A673 (cell line): ENCODE data around the gene ARHGAP8. TPM values are rescaled to one million over a fixed set of nuclear protein-coding genes. Genes with fewer than 3 reads are reported as not detected.

Source experiments
- BruUV-seq: library from RNA; stranded (reverse); fragments of 400-500 nt; replicated peaks from 2 replicates; lab custom pipeline; 2021; lab: Mats Ljungman, UMichigan
- CTCF ChIA-PET: fragments of 300-600 bp; sonication (Branson Sonifier 250); formaldehyde crosslinking; loops from one replicate; lab custom pipeline; 2022; ENCODE audit warnings: antibody characterized with exemption; lab: Charles Lee
- POLR2A ChIA-PET: fragments of 300-600 bp; sonication (Branson Sonifier 250); formaldehyde crosslinking; loops from one replicate; lab custom pipeline; 2022; ENCODE audit warnings: antibody characterized with exemption; ENCODE audit not compliant: low non-redundant PET; lab: Charles Lee
- DNase-seq: peaks from one replicate; pipeline ENCODE4 v3.0.0-alpha.2; 2015; ENCODE audit warnings: low spot score
- H3K27ac ChIP-seq: fragments of 200-600 bp; sonication (generic); 2 replicates; pipeline ENCODE4 v1.5.1; 2016; ENCODE audit warnings: mixed run types, low read depth, mild to moderate bottlenecking, mixed read lengths, antibody characterized with exemption, low read length; ENCODE audit not compliant: poor library complexity, severe bottlenecking
- H3K27me3 ChIP-seq: fragments of 200-600 bp; sonication (generic); replicated peaks from 2 replicates; pipeline ENCODE4 v1.6.1; 2017; ENCODE audit warnings: mixed run types, low read depth, mild to moderate bottlenecking, mixed read lengths, antibody characterized with exemption, low read length; ENCODE audit not compliant: insufficient read depth, poor library complexity
- H3K36me3 ChIP-seq: fragments of 200-600 bp; sonication (generic); 2 replicates; pipeline ENCODE4 v1.6.1; 2016; ENCODE audit warnings: mixed run types, mild to moderate bottlenecking, mixed read lengths, antibody characterized with exemption, low read length; ENCODE audit not compliant: insufficient read depth, poor library complexity, severe bottlenecking
- H3K4me1 ChIP-seq: fragments of 200-600 bp; sonication (generic); 2 replicates; pipeline ENCODE4 v1.6.1; 2017; ENCODE audit warnings: mixed run types, mild to moderate bottlenecking, mixed read lengths, antibody characterized with exemption, low read length; ENCODE audit not compliant: insufficient read depth, poor library complexity, severe bottlenecking
- H3K4me3 ChIP-seq: fragments of 200-600 bp; sonication (generic); 2 replicates; pipeline ENCODE4 v1.5.1; 2016; ENCODE audit warnings: low read depth, mixed run types, mild to moderate bottlenecking, mixed read lengths, low read length; ENCODE audit not compliant: poor library complexity, severe bottlenecking
- H3K9me3 ChIP-seq: fragments of 200-600 bp; sonication (generic); 2 replicates; pipeline ENCODE4 v1.6.1; 2016; ENCODE audit warnings: mixed run types, low read depth, mild to moderate bottlenecking, mixed read lengths, antibody characterized with exemption, low read length; ENCODE audit not compliant: poor library complexity, severe bottlenecking
- CTCF ChIP-seq: fragments of 300-800, 200-600 bp; sonication (generic); conservative IDR thresholded peaks from 2 replicates; pipeline ENCODE4 v1.5.1; 2017; ENCODE audit warnings: low read depth, mild to moderate bottlenecking, antibody characterized with exemption, low read length, moderate library complexity, mixed read lengths
- EZH2 ChIP-seq: fragments of 200-600 bp; sonication (generic); IDR thresholded peaks from 2 replicates; pipeline ENCODE4 v1.6.1; 2017; ENCODE audit warnings: borderline replicate concordance, low read depth, mild to moderate bottlenecking, mixed read lengths, antibody characterized with exemption, low read length; ENCODE audit not compliant: poor library complexity, severe bottlenecking
- intact Hi-C: fragments of 100-400 bp; cut with micrococcal nuclease; formaldehyde crosslinking; loops from one replicate; pipeline ENCODE4 v1.10.0; 2022; ENCODE audit not compliant: unreplicated experiment
- total RNA-seq: library from RNA; stranded (reverse); gene quantifications from 2 replicates; pipeline ENCODE4 v1.2.3, GENCODE V29; 2021

ARHGAP8 gene
- total RNA-seq, 1 experiment from 2014 or later = not detected

- no TSS peak for BruUV-seq
- Histone ChIP-seq H3K36me3 (no peaks in the 10 kb centered on the region), H3K4me1 (no peaks in the 10 kb centered on the region), H3K27me3 (no peaks in the 10 kb centered on the region), H3K4me3 (no peak overlapping the region), H3K27ac (no peak overlapping the region), H3K9me3 (no peaks in the 10 kb centered on the region)
- TF ChIP-seq CTCF = no peak
- TF ChIP-seq EZH2 = no peak
- intact Hi-C loops = no loop called here
- POLR2A ChIA-PET = no interaction called here
- no peak for DNase-seq
- CTCF ChIA-PET = no interaction called here
These were observed 92.8 kb downstream of the ARHGAP8 start for GRCh38 chr22:44845191-44845590.

GRCh38 chr22:44845796-44846720 is 93.7 kb downstream of the ARHGAP8 start:
- POLR2A ChIA-PET = no interaction called here
- intact Hi-C loops = no loop called here
- TF ChIP-seq EZH2 (no peak), CTCF (no peak)
- H3K27me3 ChIP-seq = no peaks in the 10 kb centered on the region
- no peak overlapping the region for H3K27ac ChIP-seq
- no peaks in the 10 kb centered on the region for H3K36me3 ChIP-seq
- H3K4me1 ChIP-seq = no peaks in the 10 kb centered on the region
- no peak overlapping the region for H3K4me3 ChIP-seq
- H3K9me3 ChIP-seq = no peaks in the 10 kb centered on the region
- no peak for DNase-seq
- CTCF ChIA-PET = no interaction called here
- no TSS peak for BruUV-seq

GRCh38 chr22:44846726-44847275 is 94.4 kb downstream of the ARHGAP8 start:
- H3K36me3 ChIP-seq = no peaks in the 10 kb centered on the region
- POLR2A ChIA-PET = no interaction called here
- TF ChIP-seq CTCF (no peak), EZH2 (no peak)
- H3K9me3 ChIP-seq = no peaks in the 10 kb centered on the region
- DNase-seq = no peak
- H3K4me3 ChIP-seq = no peak overlapping the region
- BruUV-seq = no TSS peak
- no peak overlapping the region for H3K27ac ChIP-seq
- no peaks in the 10 kb centered on the region for H3K27me3 ChIP-seq
- H3K4me1 ChIP-seq = no peaks in the 10 kb centered on the region
- CTCF ChIA-PET = no interaction called here
- intact Hi-C loops = no loop called here
